Measurements from ENCODE around the gene TRAM1L1. TPM values are rescaled to one million over a fixed set of nuclear protein-coding genes. Genes with fewer than 3 reads are reported as not detected.

TRAM1L1 gene
- total RNA-seq, 1 experiment from 2014 or later: 0.79 TPM

DNA sequence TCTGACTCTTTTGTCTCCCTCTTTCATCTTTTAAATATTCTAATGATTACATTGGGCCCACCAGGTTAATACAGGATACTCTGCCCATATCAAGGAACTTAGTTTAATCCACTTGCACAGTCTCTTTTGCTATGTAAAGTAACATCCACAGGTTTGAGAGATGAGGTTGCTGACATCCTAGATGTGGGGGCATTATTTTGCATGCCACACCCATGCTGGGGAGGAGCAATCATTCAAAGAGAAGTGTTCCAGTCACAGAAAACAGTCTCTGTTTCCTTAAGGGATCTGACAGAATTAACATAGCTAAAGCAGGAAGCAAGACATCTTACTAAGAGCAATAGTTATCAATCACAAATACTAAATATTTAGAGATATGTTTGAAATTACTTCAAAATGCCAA lies 11.5 kb upstream of the TRAM1L1 start:
- Histone ChIP-seq H2BK120ac (ENCODE audit: low read depth, low read length, poor library complexity, severe bottlenecking) (no peak overlapping the region), H2AFZ (ENCODE audit: low read length) (no peak overlapping the region)
- no peak for DNase-seq

More for the DNA sequence above, 11.5 kb upstream of the TRAM1L1 start:
- no peaks in the 10 kb centered on the region for H3K27me3 Mint-ChIP-seq (ENCODE audit: low read depth)
- H4K5ac ChIP-seq (ENCODE audit: insufficient read length, low read depth, low read length): no peak overlapping the region
- H3K79me1 ChIP-seq (ENCODE audit: insufficient read depth, low read depth, low read length, poor library complexity, severe bottlenecking): no peaks in the 10 kb centered on the region
- no peak overlapping the region for H4K8ac ChIP-seq (replicated peaks; ENCODE audit: insufficient read length, low read depth, low read length)
- no peak overlapping the region for H3K56ac ChIP-seq (ENCODE audit: insufficient read length, low read depth, low read length)
- H2AK5ac ChIP-seq (ENCODE audit: insufficient read length, low read length): no peak overlapping the region
- no peak overlapping the region for H2BK20ac ChIP-seq (ENCODE audit: low read depth, low read length, poor library complexity, severe bottlenecking)
- H3K27ac Mint-ChIP-seq: no peak overlapping the region
- H2BK12ac ChIP-seq (ENCODE audit: insufficient read length, low read depth, low read length): no peak overlapping the region
- no peak overlapping the region for H3T11ph ChIP-seq (ENCODE audit: low read length)
- no peaks in the 10 kb centered on the region for H3K4me1 ChIP-seq (ENCODE audit: insufficient read depth, low read length)
- H3K23ac ChIP-seq (ENCODE audit: insufficient read length, low read depth, low read length): no peak overlapping the region
- H2BK5ac ChIP-seq (ENCODE audit: insufficient read length, low read length): no peak overlapping the region
- H3K4me3 Mint-ChIP-seq: no peak overlapping the region
- H3K18ac ChIP-seq (ENCODE audit: insufficient read length, low read depth, low read length): no peak overlapping the region
- H4K20me1 ChIP-seq (ENCODE audit: control insufficient read depth, insufficient read depth, insufficient read length): no peaks in the 10 kb centered on the region
- no peaks in the 10 kb centered on the region for H3K79me2 ChIP-seq (ENCODE audit: insufficient read depth, low read length)
- no peaks in the 10 kb centered on the region for H3K27me3 ChIP-seq (ENCODE audit: insufficient read depth, low read length)
- no peak overlapping the region for H3K9ac ChIP-seq (ENCODE audit: extremely low read depth, insufficient read length, low read length)
- H4K91ac ChIP-seq (ENCODE audit: insufficient read length, low read depth, low read length): no peak overlapping the region
- H3K36me3 Mint-ChIP-seq (ENCODE audit: insufficient read depth in 1 of 3, low read depth in 3 of 3): no peaks in the 10 kb centered on the region
- H3K4me2 ChIP-seq (ENCODE audit: insufficient read depth, insufficient read length, low read length): no peak overlapping the region
- no peaks in the 10 kb centered on the region for H3K9me3 ChIP-seq (ENCODE audit: control insufficient read depth, low read depth, low read length)
- no peak overlapping the region for H3K27ac ChIP-seq (ENCODE audit: insufficient read length, low read depth, low read length)
- no peaks in the 10 kb centered on the region for H3K9me3 Mint-ChIP-seq
- H3K14ac ChIP-seq (ENCODE audit: insufficient read depth, low read length): no peak overlapping the region
- no peaks in the 10 kb centered on the region for H3K23me2 ChIP-seq (ENCODE audit: insufficient read length, low read depth, low read length, poor library complexity, severe bottlenecking)
- TF ChIP-seq, protein P1, sequence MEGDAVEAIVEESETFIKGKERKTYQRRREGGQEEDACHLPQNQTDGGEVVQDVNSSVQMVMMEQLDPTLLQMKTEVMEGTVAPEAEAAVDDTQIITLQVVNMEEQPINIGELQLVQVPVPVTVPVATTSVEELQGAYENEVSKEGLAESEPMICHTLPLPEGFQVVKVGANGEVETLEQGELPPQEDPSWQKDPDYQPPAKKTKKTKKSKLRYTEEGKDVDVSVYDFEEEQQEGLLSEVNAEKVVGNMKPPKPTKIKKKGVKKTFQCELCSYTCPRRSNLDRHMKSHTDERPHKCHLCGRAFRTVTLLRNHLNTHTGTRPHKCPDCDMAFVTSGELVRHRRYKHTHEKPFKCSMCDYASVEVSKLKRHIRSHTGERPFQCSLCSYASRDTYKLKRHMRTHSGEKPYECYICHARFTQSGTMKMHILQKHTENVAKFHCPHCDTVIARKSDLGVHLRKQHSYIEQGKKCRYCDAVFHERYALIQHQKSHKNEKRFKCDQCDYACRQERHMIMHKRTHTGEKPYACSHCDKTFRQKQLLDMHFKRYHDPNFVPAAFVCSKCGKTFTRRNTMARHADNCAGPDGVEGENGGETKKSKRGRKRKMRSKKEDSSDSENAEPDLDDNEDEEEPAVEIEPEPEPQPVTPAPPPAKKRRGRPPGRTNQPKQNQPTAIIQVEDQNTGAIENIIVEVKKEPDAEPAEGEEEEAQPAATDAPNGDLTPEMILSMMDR (conservative IDR thresholded peaks at IDR 0.05): no peak
- H2BK15ac ChIP-seq (ENCODE audit: low read depth, low read length): no peak overlapping the region
- H3K4ac ChIP-seq (ENCODE audit: low read depth, low read length): no peak overlapping the region
- peaks cover 5% of the 10 kb centered on the region in 2 experiments for H3K4me1 Mint-ChIP-seq

Data from H9 (cell line).